Loucy (cell line): Measurements from ENCODE around the gene RAVER2.

Experiments
- EZH2phosphoT487 ChIP-seq: fragments of 200-600 bp; IDR thresholded peaks from 2 replicates; pipeline ENCODE4 v1.6.1; 2018; ENCODE audit warnings: antibody characterized with exemption, mild to moderate bottlenecking, moderate library complexity, borderline replicate concordance
- TF ChIP-seq, protein P1 (sequence below): fragments of 200-600 bp; sonication (generic); conservative IDR thresholded peaks from 2 replicates; pipeline ENCODE4 v1.5.1; 2014; ENCODE audit warnings: mild to moderate bottlenecking, antibody characterized with exemption, low read length

DNA sequence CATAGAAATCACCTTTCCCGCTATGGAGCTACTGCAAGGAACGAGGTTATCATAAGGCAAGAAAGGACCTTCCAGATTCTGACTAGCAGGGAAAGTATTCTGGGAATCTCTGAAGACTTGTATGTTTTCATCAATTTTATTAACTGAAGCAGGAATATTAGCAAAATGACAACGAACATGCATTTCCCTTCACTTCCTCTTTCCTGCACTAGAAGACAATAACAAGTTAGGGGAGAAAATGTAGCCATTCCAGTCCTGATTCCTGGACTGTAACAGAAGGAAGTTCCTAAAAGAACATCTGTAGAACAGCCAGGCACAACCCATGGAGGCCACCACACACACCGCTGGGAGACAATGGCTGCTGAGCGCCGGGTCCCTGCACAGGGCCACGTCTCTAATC lies 106.8 kb downstream of the RAVER2 start:
- TF ChIP-seq, protein P1, sequence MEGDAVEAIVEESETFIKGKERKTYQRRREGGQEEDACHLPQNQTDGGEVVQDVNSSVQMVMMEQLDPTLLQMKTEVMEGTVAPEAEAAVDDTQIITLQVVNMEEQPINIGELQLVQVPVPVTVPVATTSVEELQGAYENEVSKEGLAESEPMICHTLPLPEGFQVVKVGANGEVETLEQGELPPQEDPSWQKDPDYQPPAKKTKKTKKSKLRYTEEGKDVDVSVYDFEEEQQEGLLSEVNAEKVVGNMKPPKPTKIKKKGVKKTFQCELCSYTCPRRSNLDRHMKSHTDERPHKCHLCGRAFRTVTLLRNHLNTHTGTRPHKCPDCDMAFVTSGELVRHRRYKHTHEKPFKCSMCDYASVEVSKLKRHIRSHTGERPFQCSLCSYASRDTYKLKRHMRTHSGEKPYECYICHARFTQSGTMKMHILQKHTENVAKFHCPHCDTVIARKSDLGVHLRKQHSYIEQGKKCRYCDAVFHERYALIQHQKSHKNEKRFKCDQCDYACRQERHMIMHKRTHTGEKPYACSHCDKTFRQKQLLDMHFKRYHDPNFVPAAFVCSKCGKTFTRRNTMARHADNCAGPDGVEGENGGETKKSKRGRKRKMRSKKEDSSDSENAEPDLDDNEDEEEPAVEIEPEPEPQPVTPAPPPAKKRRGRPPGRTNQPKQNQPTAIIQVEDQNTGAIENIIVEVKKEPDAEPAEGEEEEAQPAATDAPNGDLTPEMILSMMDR: no peak
- TF ChIP-seq EZH2phosphoT487: no peak
